SK-N-SH (cell line): ENCODE measurements around the gene RPN1. TPM values are rescaled to one million over a fixed set of nuclear protein-coding genes. Genes with fewer than 3 reads are reported as not detected.

Experiments
- CTCF ChIA-PET: fragments of 300-600, 350-600 bp; formaldehyde crosslinking; extraction: SDS; loops from one replicate; lab custom pipeline; 2021; lab: Yijun Ruan, JAX
- POLR2A ChIA-PET: fragments of 350-600 bp; sonication (Branson Sonifier 250); formaldehyde crosslinking; extraction: SDS; loops from one replicate; lab custom pipeline; 2020; ENCODE audit warnings: antibody characterized with exemption, inconsistent platforms; lab: Yijun Ruan, JAX
- DNase-seq: peaks from one replicate; pipeline ENCODE4 v3.0.0; 2012
- H2AFZ ChIP-seq: fragments of 200-600 bp; sonication (generic); 2 replicates; pipeline ENCODE4 v1.8.1; 2016; ENCODE audit warnings: antibody characterized with exemption, mild to moderate bottlenecking, low read depth
- H3F3A ChIP-seq: fragments of 200-600 bp; sonication (generic); replicated peaks from 2 replicates; pipeline ENCODE3; 2016; ENCODE audit warnings: antibody characterized with exemption, mild to moderate bottlenecking; ENCODE audit not compliant: insufficient read depth
- H3K27ac ChIP-seq, 2 experiments: fragments of 200-500 bp in 1 of 2; fragments of 200-600 bp in 1 of 2; sonication (Bioruptor generic) in 1 of 2; sonication (generic), shearing (Covaris generic) in 1 of 2; 2 replicates each; pipeline versions ENCODE4 v1.5.1 to v1.6.1; 2014 to 2016; ENCODE audit warnings: low read depth in 2 of 2, inconsistent platforms in 1 of 2, low read length in 1 of 2, mild to moderate bottlenecking in 1 of 2, mixed read lengths in 1 of 2
- H3K27me3 ChIP-seq: fragments of 200-600 bp; sonication (generic), shearing (Covaris generic); 2 replicates; pipeline ENCODE4 v1.6.1; 2016; ENCODE audit warnings: mixed run types; ENCODE audit not compliant: insufficient read depth
- H3K36me3 ChIP-seq, 2 experiments: fragments of 200-500 bp in 1 of 2; fragments of 200-600 bp in 1 of 2; sonication (Bioruptor generic) in 1 of 2; sonication (generic) in 1 of 2; replicated peaks in 1 of 2; 2 replicates each; pipeline versions ENCODE3 to v1.5.1; 2014 to 2016; ENCODE audit warnings: low read length in 1 of 2, mild to moderate bottlenecking in 1 of 2; ENCODE audit not compliant: insufficient read depth in 2 of 2, control insufficient read depth in 1 of 2
- H3K4me1 ChIP-seq, 2 experiments: fragments of 200-500 bp in 1 of 2; fragments of 200-600 bp in 1 of 2; sonication (Bioruptor generic) in 1 of 2; sonication (generic), shearing (Covaris generic) in 1 of 2; 2 replicates each; pipeline versions ENCODE4 v1.5.1 to v1.6.1; 2014 to 2016; ENCODE audit warnings: low read depth in 1 of 2, low read length in 1 of 2, mixed run types in 1 of 2; ENCODE audit not compliant: insufficient read depth in 2 of 2, control insufficient read depth in 1 of 2
- H3K4me2 ChIP-seq: fragments of 200-600 bp; sonication (generic), shearing (Covaris generic); 2 replicates; pipeline ENCODE4 v1.6.1; 2017; ENCODE audit warnings: mixed run types
- H3K4me3 ChIP-seq, 2 experiments: fragments of 200-500 bp in 1 of 2; fragments of 200-600 bp in 1 of 2; sonication (Bioruptor generic) in 1 of 2; sonication (generic), shearing (Covaris generic) in 1 of 2; 2 replicates each; pipeline versions ENCODE4 v1.5.1 to v1.8.1; 2014 to 2016; ENCODE audit warnings: low read depth in 2 of 2, inconsistent platforms in 1 of 2, low read length in 1 of 2, mild to moderate bottlenecking in 1 of 2, mixed read lengths in 1 of 2, moderate library complexity in 1 of 2
- H3K79me2 ChIP-seq: fragments of 200-600 bp; sonication (generic); 2 replicates; pipeline ENCODE4 v1.8.1; 2017; ENCODE audit warnings: mild to moderate bottlenecking; ENCODE audit not compliant: insufficient read depth
- H3K9ac ChIP-seq: fragments of 200-600 bp; sonication (generic); 2 replicates; pipeline ENCODE4 v1.6.1; 2017; ENCODE audit warnings: mixed run types
- H3K9me2 ChIP-seq: fragments of 200-600 bp; sonication (generic); 2 replicates; pipeline ENCODE4 v1.6.1; 2017; ENCODE audit warnings: mixed run types
- H3K9me3 ChIP-seq: fragments of 200-600 bp; sonication (generic); 2 replicates; pipeline ENCODE4 v1.6.1; 2017; ENCODE audit warnings: mixed run types, mild to moderate bottlenecking, moderate library complexity
- H4K20me1 ChIP-seq: fragments of 200-600 bp; sonication (generic); 2 replicates; pipeline ENCODE4 v1.6.1; 2017; ENCODE audit warnings: mild to moderate bottlenecking, mixed run types; ENCODE audit not compliant: insufficient read depth
- EP300 ChIP-seq, 2 experiments: IDR thresholded peaks; 2 replicates each; pipeline versions ENCODE4 v1.4.0 to v1.6.1; 2012; ENCODE audit warnings: borderline replicate concordance in 1 of 2, low read depth in 1 of 2, low read length in 1 of 2
- EZH2phosphoT487 ChIP-seq: fragments of 200-600 bp; sonication (generic); IDR thresholded peaks from 2 replicates; pipeline ENCODE4 v1.6.1; 2017; ENCODE audit warnings: low read depth, mixed run types, mild to moderate bottlenecking, antibody characterized with exemption, moderate library complexity, borderline replicate concordance
- FOXJ3 ChIP-seq: sonication (generic); formaldehyde crosslinking; IDR thresholded peaks from 2 replicates; pipeline ENCODE4 v1.5.1; 2020; ENCODE audit warnings: mild to moderate bottlenecking, missing genetic modification reagents
- FOXM1 ChIP-seq: IDR thresholded peaks from 2 replicates; pipeline ENCODE4 v1.4.0; 2012; ENCODE audit warnings: low read depth, mild to moderate bottlenecking
- GATA2 ChIP-seq: sonication (generic); formaldehyde crosslinking; IDR thresholded peaks from 2 replicates; pipeline ENCODE4 v1.5.0; 2020; ENCODE audit warnings: mild to moderate bottlenecking, missing genetic modification reagents
- JUND ChIP-seq: IDR thresholded peaks from 2 replicates; pipeline ENCODE4 v1.4.0; 2012
- MEF2A ChIP-seq: IDR thresholded peaks from 2 replicates; pipeline ENCODE4 v1.4.0; 2012; ENCODE audit warnings: low read depth, borderline replicate concordance
- NRF1 ChIP-seq: IDR thresholded peaks from 2 replicates; pipeline ENCODE4 v1.6.1; 2012; ENCODE audit warnings: low read depth, mild to moderate bottlenecking, low read length
- RAD21 ChIP-seq: IDR thresholded peaks from 2 replicates; pipeline ENCODE4 v1.6.1; 2012; ENCODE audit warnings: mild to moderate bottlenecking, low read length
- RFX5 ChIP-seq: IDR thresholded peaks from 2 replicates; pipeline ENCODE4 v1.6.1; 2012; ENCODE audit warnings: mild to moderate bottlenecking, improper control_type of control experiment, low read length
- SIN3A ChIP-seq: IDR thresholded peaks from 2 replicates; pipeline ENCODE4 v1.6.1; 2012; ENCODE audit warnings: low read depth, mild to moderate bottlenecking, low read length, moderate library complexity, borderline replicate concordance
- SMC3 ChIP-seq: IDR thresholded peaks from 2 replicates; pipeline ENCODE4 v1.6.1; 2012; ENCODE audit warnings: low read depth, low read length, improper control_type of control experiment
- TAF1 ChIP-seq: IDR thresholded peaks from 2 replicates; pipeline ENCODE4 v1.6.1; 2012; ENCODE audit warnings: low read depth, mild to moderate bottlenecking, low read length, moderate library complexity, borderline replicate concordance
- TCF12 ChIP-seq: IDR thresholded peaks from 2 replicates; pipeline ENCODE4 v1.4.0; 2012
- TEAD4 ChIP-seq: IDR thresholded peaks from 2 replicates; pipeline ENCODE4 v1.4.0; 2012; ENCODE audit warnings: mild to moderate bottlenecking, borderline replicate concordance; ENCODE audit not compliant: insufficient read depth
- YY1 ChIP-seq: IDR thresholded peaks from 2 replicates; pipeline ENCODE4 v1.4.0; 2012; ENCODE audit warnings: low read depth, mild to moderate bottlenecking
- WGBS: methylation state at CpG from one replicate; pipeline ENCODE4 v1.1.6; 2017; ENCODE audit warnings: low lambda C conversion rate; 5-methylcytosine and 5-hydroxymethylcytosine counted together
- polyA plus RNA-seq, 3 experiments: library from polyadenylated mRNA; depleted of rRNA; stranded (reverse); fragments of >200 nt; gene quantifications; 2 replicates each; pipeline ENCODE4 v1.2.3, GENCODE V29; 2012
- TF ChIP-seq, protein P1 (sequence below): IDR thresholded peaks from 2 replicates; pipeline ENCODE4 v1.4.0; 2012; ENCODE audit warnings: low read depth, borderline replicate concordance
- TF ChIP-seq, protein P2 (sequence below): IDR thresholded peaks from 2 replicates; pipeline ENCODE4 v1.6.1; 2012; ENCODE audit warnings: mild to moderate bottlenecking, low read depth, low read length, moderate library complexity
- TF ChIP-seq, protein P3 (sequence below): IDR thresholded peaks from 2 replicates; pipeline ENCODE4 v1.4.0; 2012; ENCODE audit warnings: low read depth
- TF ChIP-seq, protein P4 (sequence below): fragments of 150-350 bp; IDR thresholded peaks from 2 replicates; pipeline ENCODE4 v1.6.1; 2017; ENCODE audit warnings: antibody characterized with exemption, low read length, low read depth, borderline replicate concordance
- TF ChIP-seq, protein P5 (sequence below): IDR thresholded peaks from 2 replicates; pipeline ENCODE4 v1.4.0; 2012; ENCODE audit warnings: low read depth, borderline replicate concordance
- TF ChIP-seq, protein P6 (sequence below): IDR thresholded peaks from 2 replicates; pipeline ENCODE4; 2012

The RPN1 gene
- polyA plus RNA-seq, 1 of the 3 experiments (the other 2 are of a cell fraction) = 162 TPM

DNA sequence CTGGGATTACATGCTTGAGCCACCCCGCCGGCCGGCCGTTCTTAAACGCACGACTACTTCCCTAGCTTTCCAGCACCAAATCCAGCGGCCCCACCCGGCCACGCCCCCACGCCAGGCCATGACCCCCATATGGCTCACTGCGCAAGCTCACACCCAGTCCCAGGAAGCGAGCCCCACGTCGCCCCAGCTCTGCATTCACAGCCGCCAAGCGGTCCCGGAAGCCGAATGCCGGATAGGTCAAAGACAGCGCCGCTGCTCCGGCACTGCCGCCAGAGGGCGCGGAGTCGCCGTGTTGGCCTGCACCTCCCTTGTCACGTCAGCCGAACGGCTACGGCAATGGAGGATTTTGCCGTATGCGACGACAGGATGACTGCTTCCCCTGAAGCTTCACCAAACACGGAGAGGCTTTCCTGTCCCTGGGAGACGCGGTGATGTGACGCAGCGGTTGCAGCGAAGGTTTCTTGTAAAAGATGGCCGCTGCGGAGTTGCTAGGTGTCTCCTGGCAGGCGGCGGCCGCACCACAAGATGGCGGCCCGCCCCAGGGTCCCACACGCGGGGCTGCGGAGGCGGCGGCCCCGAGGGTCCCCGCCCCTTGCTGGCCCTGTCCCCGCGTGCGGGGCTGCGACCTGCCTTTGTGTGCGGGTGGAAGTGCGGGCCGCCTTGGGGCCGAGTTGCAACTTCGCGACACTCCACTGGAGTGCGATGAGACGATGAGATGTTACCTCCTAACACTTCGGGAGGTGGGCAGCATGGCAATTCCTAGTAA, 30.2 kb upstream of the RPN1 start:
- peak overlapping the region; percentile 91 for H2AFZ ChIP-seq
- peak; percentile 98 for DNase-seq
- CTCF ChIA-PET = interaction anchor here (0.6 to 5.6 kb wide), 69 partner anchors 9 to 625 kb away, joined by 3 to 112 read pairs (median 4); partner anchors contain the start of genes ACAD9, RAB7A, RPN1 and RUVBL1
- H3K9me3 ChIP-seq = no peaks in the 10 kb centered on the region
- H3K27me3 ChIP-seq = no peaks in the 10 kb centered on the region
- H3K4me1 ChIP-seq = peaks cover 5% of the 10 kb centered on the region in 2 experiments; a peak in 2 of 4 replicates
- H3K4me3 ChIP-seq = peak overlapping the region; percentile 57 to 58
- H3K27ac ChIP-seq = peak overlapping the region; percentile 84 to 99
- POLR2A ChIA-PET = interaction anchor here (0.6 to 2.5 kb wide), 12 partner anchors 11 to 557 kb away, joined by 3 to 18 read pairs (median 4); partner anchors contain the start of genes ACAD9, RAB7A, RPN1 and RUVBL1
- H3K9ac ChIP-seq = peak overlapping the region; percentile 79
- no peaks in the 10 kb centered on the region for H3F3A ChIP-seq
- H3K36me3 ChIP-seq = no peaks in the 10 kb centered on the region
- H4K20me1 ChIP-seq = no peaks in the 10 kb centered on the region
- WGBS = 2% methylated on average over 31 of the region's 67 CpGs
- no peaks in the 10 kb centered on the region for H3K79me2 ChIP-seq
- H3K9me2 ChIP-seq = no peaks in the 10 kb centered on the region
- H3K4me2 ChIP-seq = peak overlapping the region; percentile 78
- TF ChIP-seq SMC3 = peak; percentile 88
- TF ChIP-seq FOXM1 = no peak
- TF ChIP-seq TAF1 = peak; percentile 77
- TF ChIP-seq YY1 = peak; percentile 96
- TF ChIP-seq RFX5 = peak; percentile 49; the same call in 1 of the 2 replicates
- TF ChIP-seq NRF1 = peak; percentile 79
- peak; percentile 80 for TF ChIP-seq RAD21
- TF ChIP-seq TEAD4 = no peak; the same call in 1 of the 2 replicates
- TF ChIP-seq, protein P1, sequence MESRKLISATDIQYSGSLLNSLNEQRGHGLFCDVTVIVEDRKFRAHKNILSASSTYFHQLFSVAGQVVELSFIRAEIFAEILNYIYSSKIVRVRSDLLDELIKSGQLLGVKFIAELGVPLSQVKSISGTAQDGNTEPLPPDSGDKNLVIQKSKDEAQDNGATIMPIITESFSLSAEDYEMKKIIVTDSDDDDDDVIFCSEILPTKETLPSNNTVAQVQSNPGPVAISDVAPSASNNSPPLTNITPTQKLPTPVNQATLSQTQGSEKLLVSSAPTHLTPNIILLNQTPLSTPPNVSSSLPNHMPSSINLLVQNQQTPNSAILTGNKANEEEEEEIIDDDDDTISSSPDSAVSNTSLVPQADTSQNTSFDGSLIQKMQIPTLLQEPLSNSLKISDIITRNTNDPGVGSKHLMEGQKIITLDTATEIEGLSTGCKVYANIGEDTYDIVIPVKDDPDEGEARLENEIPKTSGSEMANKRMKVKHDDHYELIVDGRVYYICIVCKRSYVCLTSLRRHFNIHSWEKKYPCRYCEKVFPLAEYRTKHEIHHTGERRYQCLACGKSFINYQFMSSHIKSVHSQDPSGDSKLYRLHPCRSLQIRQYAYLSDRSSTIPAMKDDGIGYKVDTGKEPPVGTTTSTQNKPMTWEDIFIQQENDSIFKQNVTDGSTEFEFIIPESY = no peak
- no peak for TF ChIP-seq EZH2phosphoT487
- TF ChIP-seq JUND = no peak
- peak; percentile 38; the same call in 1 of the 2 replicates for TF ChIP-seq TCF12
- no peak; a peak in 1 of 4 replicates for TF ChIP-seq EP300 (IDR thresholded peaks at IDR 0.05; ENCODE audit: borderline replicate concordance in 1 of 2, low read depth in 1 of 2, low read length in 1 of 2)
- TF ChIP-seq, protein P2, sequence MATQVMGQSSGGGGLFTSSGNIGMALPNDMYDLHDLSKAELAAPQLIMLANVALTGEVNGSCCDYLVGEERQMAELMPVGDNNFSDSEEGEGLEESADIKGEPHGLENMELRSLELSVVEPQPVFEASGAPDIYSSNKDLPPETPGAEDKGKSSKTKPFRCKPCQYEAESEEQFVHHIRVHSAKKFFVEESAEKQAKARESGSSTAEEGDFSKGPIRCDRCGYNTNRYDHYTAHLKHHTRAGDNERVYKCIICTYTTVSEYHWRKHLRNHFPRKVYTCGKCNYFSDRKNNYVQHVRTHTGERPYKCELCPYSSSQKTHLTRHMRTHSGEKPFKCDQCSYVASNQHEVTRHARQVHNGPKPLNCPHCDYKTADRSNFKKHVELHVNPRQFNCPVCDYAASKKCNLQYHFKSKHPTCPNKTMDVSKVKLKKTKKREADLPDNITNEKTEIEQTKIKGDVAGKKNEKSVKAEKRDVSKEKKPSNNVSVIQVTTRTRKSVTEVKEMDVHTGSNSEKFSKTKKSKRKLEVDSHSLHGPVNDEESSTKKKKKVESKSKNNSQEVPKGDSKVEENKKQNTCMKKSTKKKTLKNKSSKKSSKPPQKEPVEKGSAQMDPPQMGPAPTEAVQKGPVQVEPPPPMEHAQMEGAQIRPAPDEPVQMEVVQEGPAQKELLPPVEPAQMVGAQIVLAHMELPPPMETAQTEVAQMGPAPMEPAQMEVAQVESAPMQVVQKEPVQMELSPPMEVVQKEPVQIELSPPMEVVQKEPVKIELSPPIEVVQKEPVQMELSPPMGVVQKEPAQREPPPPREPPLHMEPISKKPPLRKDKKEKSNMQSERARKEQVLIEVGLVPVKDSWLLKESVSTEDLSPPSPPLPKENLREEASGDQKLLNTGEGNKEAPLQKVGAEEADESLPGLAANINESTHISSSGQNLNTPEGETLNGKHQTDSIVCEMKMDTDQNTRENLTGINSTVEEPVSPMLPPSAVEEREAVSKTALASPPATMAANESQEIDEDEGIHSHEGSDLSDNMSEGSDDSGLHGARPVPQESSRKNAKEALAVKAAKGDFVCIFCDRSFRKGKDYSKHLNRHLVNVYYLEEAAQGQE = no peak
- TF ChIP-seq, protein P3, sequence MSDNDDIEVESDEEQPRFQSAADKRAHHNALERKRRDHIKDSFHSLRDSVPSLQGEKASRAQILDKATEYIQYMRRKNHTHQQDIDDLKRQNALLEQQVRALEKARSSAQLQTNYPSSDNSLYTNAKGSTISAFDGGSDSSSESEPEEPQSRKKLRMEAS = peak; percentile 85
- no peak for TF ChIP-seq GATA2 (CRISPR knock-in tag)
- no peak for TF ChIP-seq MEF2A
- TF ChIP-seq SIN3A = peak; percentile 91; the same call in 1 of the 2 replicates
- TF ChIP-seq, protein P4, sequence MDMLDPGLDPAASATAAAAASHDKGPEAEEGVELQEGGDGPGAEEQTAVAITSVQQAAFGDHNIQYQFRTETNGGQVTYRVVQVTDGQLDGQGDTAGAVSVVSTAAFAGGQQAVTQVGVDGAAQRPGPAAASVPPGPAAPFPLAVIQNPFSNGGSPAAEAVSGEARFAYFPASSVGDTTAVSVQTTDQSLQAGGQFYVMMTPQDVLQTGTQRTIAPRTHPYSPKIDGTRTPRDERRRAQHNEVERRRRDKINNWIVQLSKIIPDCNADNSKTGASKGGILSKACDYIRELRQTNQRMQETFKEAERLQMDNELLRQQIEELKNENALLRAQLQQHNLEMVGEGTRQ = no peak
- TF ChIP-seq, protein P5, sequence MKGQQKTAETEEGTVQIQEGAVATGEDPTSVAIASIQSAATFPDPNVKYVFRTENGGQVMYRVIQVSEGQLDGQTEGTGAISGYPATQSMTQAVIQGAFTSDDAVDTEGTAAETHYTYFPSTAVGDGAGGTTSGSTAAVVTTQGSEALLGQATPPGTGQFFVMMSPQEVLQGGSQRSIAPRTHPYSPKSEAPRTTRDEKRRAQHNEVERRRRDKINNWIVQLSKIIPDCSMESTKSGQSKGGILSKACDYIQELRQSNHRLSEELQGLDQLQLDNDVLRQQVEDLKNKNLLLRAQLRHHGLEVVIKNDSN = no peak
- no peak for TF ChIP-seq FOXJ3 (CRISPR knock-in tag)
- TF ChIP-seq, protein P6, sequence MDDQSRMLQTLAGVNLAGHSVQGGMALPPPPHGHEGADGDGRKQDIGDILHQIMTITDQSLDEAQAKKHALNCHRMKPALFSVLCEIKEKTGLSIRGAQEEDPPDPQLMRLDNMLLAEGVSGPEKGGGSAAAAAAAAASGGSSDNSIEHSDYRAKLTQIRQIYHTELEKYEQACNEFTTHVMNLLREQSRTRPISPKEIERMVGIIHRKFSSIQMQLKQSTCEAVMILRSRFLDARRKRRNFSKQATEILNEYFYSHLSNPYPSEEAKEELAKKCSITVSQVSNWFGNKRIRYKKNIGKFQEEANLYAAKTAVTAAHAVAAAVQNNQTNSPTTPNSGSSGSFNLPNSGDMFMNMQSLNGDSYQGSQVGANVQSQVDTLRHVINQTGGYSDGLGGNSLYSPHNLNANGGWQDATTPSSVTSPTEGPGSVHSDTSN = no peak
